Fibroblast of skin of abdomen (primary cell): ENCODE results near the gene LRRC46.
A peak's percentile ranks its signal among the peaks of the same experiment; 100 is the strongest.

Experiments
- DNase-seq: peaks from one replicate; pipeline ENCODE4 v3.0.0-alpha.2; 2013

Gene LRRC46

GRCh38 chr17:47879028-47879585 is 47.6 kb downstream of the LRRC46 start:
- peak; percentile 75 for DNase-seq

GRCh38 chr17:47879776-47880454 is 48.4 kb downstream of the LRRC46 start:
- no peak for DNase-seq

GRCh38 chr17:47882247-47882646 is 50.8 kb downstream of the LRRC46 start:
- peak; percentile 21 for DNase-seq

- DNase-seq, result no peak
Measured at GRCh38 chr17:47882695-47883588, 51.5 kb downstream of the LRRC46 start.

GRCh38 chr17:47883589-47884426 is 52.3 kb downstream of the LRRC46 start:
- DNase-seq, result peak; percentile 37

- DNase-seq, result no peak
Measured at GRCh38 chr17:47884427-47884740, 52.9 kb downstream of the LRRC46 start.

GRCh38 chr17:47884905-47885730 is 53.6 kb downstream of the LRRC46 start:
- no peak for DNase-seq
